Endometrium (tissue), 2 donors: ENCODE data around the gene ZNF496.
"Not testable (repeated sequence)": the region's sequence is repeated elsewhere in the genome, so short reads cannot be mapped to it uniquely, and the experiment has no call there.

Experiments used
- FAIRE-seq: peaks from 2 replicates; lab custom pipeline; 2012; peaks lifted over from hg19 to GRCh38; lab: Jason Lieb, UNC
- donor health status: control.
- donor health status: control.

ZNF496 gene

GRCh38 chr1:247291833-247292561 is 39.7 kb downstream of the ZNF496 start:
- no peak for FAIRE-seq

- FAIRE-seq: no peak
Observed at GRCh38 chr1:247291161-247291560, 40.5 kb downstream of the ZNF496 start.

- FAIRE-seq: no peak
Observed at GRCh38 chr1:247290576-247290975, 41.1 kb downstream of the ZNF496 start.

- not testable (repeated sequence) for FAIRE-seq
Observed at GRCh38 chr1:247289274-247289892, 42.3 kb downstream of the ZNF496 start.

GRCh38 chr1:247288341-247288740 is 43.3 kb downstream of the ZNF496 start:
- no peak for FAIRE-seq

GRCh38 chr1:247287460-247287859 is 44.2 kb downstream of the ZNF496 start:
- FAIRE-seq: no peak

- FAIRE-seq: no peak
Observed at GRCh38 chr1:247286134-247286670, 45.5 kb downstream of the ZNF496 start.

- FAIRE-seq: no peak
Observed at GRCh38 chr1:247281001-247281574, 50.6 kb downstream of the ZNF496 start.

GRCh38 chr1:247277191-247277590 is 54.5 kb downstream of the ZNF496 start:
- no peak for FAIRE-seq

GRCh38 chr1:247274605-247275256 is 56.9 kb downstream of the ZNF496 start:
- no peak for FAIRE-seq

- no peak for FAIRE-seq
Observed at GRCh38 chr1:247273013-247273412, 58.7 kb downstream of the ZNF496 start.

GRCh38 chr1:247270003-247270402 is 61.7 kb downstream of the ZNF496 start:
- no peak for FAIRE-seq

- FAIRE-seq: no peak
Observed at GRCh38 chr1:247269133-247269532, 62.5 kb downstream of the ZNF496 start.

GRCh38 chr1:247268390-247269045 is 63.1 kb downstream of the ZNF496 start:
- no peak for FAIRE-seq

- FAIRE-seq: no peak
Observed at GRCh38 chr1:247266053-247266452, 65.6 kb downstream of the ZNF496 start.

- FAIRE-seq: not testable (repeated sequence)
Observed at GRCh38 chr1:247255772-247256171, 75.9 kb downstream of the ZNF496 start, which contains the start of gene VN1R5. Gene VN1R5, plus strand, starts transcription at chr1:247256072.

- FAIRE-seq: no peak
Observed at GRCh38 chr1:247247568-247247967, 84.1 kb downstream of the ZNF496 start.
